ENCODE measurements around the gene DAG1.
A peak's percentile ranks its signal among the peaks of the same experiment; 100 is the strongest.
"Not testable (repeated sequence)": the region's sequence is repeated elsewhere in the genome, so short reads cannot be mapped to it uniquely, and the experiment has no call there.

The DAG1 gene

GRCh38 chr3:49470714-49471420 lies 800 bp downstream of the DAG1 start:
- DNase-seq (ENCODE audit: low spot score): no peak

- DNase-seq (ENCODE audit: low spot score): no peak
Observed at GRCh38 chr3:49471856-49472495, 1.9 kb downstream of the DAG1 start.

GRCh38 chr3:49476563-49476962 lies 6.5 kb downstream of the DAG1 start:
- DNase-seq (ENCODE audit: low spot score): no peak

GRCh38 chr3:49482766-49483165 lies 12.7 kb downstream of the DAG1 start:
- DNase-seq (ENCODE audit: low spot score): no peak

GRCh38 chr3:49484471-49484870 lies 14.4 kb downstream of the DAG1 start:
- no peak for DNase-seq (ENCODE audit: low spot score)

GRCh38 chr3:49489247-49489646 lies 19.2 kb downstream of the DAG1 start:
- DNase-seq (ENCODE audit: low spot score): no peak

- DNase-seq (ENCODE audit: low spot score): no peak
Observed at GRCh38 chr3:49492969-49493368, 22.9 kb downstream of the DAG1 start.

- DNase-seq (ENCODE audit: low spot score): no peak
Observed at GRCh38 chr3:49493901-49494300, 23.8 kb downstream of the DAG1 start.

- no peak for DNase-seq (ENCODE audit: low spot score)
Observed at GRCh38 chr3:49495023-49495422, 25.0 kb downstream of the DAG1 start.

- DNase-seq (ENCODE audit: low spot score): not testable (repeated sequence)
Observed at GRCh38 chr3:49496845-49497244, 26.8 kb downstream of the DAG1 start.

GRCh38 chr3:49497606-49498005 lies 27.5 kb downstream of the DAG1 start:
- no peak for DNase-seq (ENCODE audit: low spot score)

GRCh38 chr3:49498239-49498638 lies 28.2 kb downstream of the DAG1 start:
- no peak for DNase-seq (ENCODE audit: low spot score)

GRCh38 chr3:49498648-49499047 lies 28.6 kb downstream of the DAG1 start:
- no peak for DNase-seq (ENCODE audit: low spot score)

- no peak for DNase-seq (ENCODE audit: low spot score)
Observed at GRCh38 chr3:49500205-49500731, 30.2 kb downstream of the DAG1 start.

GRCh38 chr3:49500732-49501609 lies 30.9 kb downstream of the DAG1 start:
- peak; percentile 62 for DNase-seq (ENCODE audit: low spot score)

GRCh38 chr3:49501842-49502241 lies 31.8 kb downstream of the DAG1 start:
- no peak for DNase-seq (ENCODE audit: low spot score)

GRCh38 chr3:49506906-49507305 lies 36.8 kb downstream of the DAG1 start:
- DNase-seq (ENCODE audit: low spot score): no peak

GRCh38 chr3:49509028-49509561 lies 39.0 kb downstream of the DAG1 start:
- DNase-seq (ENCODE audit: low spot score): no peak

- DNase-seq (ENCODE audit: low spot score): no peak
Observed at GRCh38 chr3:49511639-49512038, 41.6 kb downstream of the DAG1 start.

GRCh38 chr3:49512781-49513355 lies 42.8 kb downstream of the DAG1 start:
- DNase-seq (ENCODE audit: low spot score): no peak

GRCh38 chr3:49513494-49514124 lies 43.5 kb downstream of the DAG1 start:
- DNase-seq (ENCODE audit: low spot score): no peak

- no peak for DNase-seq (ENCODE audit: low spot score)
Observed at GRCh38 chr3:49518016-49518415, 47.9 kb downstream of the DAG1 start.
